Suprapubic skin (tissue), 4 donors: ENCODE data around the gene ZFP36L2.

Experiments
- CTCF ChIP-seq, 2 donors: fragments of 200-600 bp in 1 of 2; fragments of 450-650 bp in 1 of 2; sonication (generic) in 1 of 2; IDR thresholded peaks; one replicate each; pipeline ENCODE4 v1.5.1; 2016 to 2019; ENCODE audit warnings: antibody characterized with exemption in 2 of 2, mild to moderate bottlenecking in 1 of 2, moderate library complexity in 1 of 2
- EP300 ChIP-seq: sonication (generic); formaldehyde crosslinking; IDR thresholded peaks from one replicate; pipeline ENCODE4 v1.6.1; 2017; ENCODE audit warnings: antibody characterized with exemption
- POLR2A ChIP-seq, 2 donors: fragments of 450-650 bp; IDR thresholded peaks; one replicate each; pipeline ENCODE4 v1.6.1; 2017; ENCODE audit warnings: antibody characterized with exemption in 2 of 2, mild to moderate bottlenecking in 2 of 2, moderate library complexity in 2 of 2
- POLR2AphosphoS5 ChIP-seq, 3 donors: sonication (generic); formaldehyde crosslinking; IDR thresholded peaks; one replicate each; pipeline ENCODE4 v1.6.1; 2017; ENCODE audit warnings: antibody characterized with exemption in 3 of 3

GRCh38 chr2:43209204-43209717, 17.1 kb downstream of the ZFP36L2 start:
- no peak for TF ChIP-seq POLR2A (IDR thresholded peaks at IDR 0.05)
- TF ChIP-seq POLR2AphosphoS5 (IDR thresholded peaks at IDR 0.05) = no peak
- TF ChIP-seq CTCF (IDR thresholded peaks at IDR 0.05) = no peak
- no peak for TF ChIP-seq EP300
